ENCODE results near the gene MARCOL.

Gene MARCOL

GRCh38 chr5:148205865-148206264 is 32.5 kb upstream of the MARCOL start:
- no peak for DNase-seq (ENCODE audit: low read depth)
- H3K4me3 ChIP-seq (ENCODE audit: control insufficient read depth, low read depth, low read length): no peak overlapping the region
- TF ChIP-seq, protein P1, sequence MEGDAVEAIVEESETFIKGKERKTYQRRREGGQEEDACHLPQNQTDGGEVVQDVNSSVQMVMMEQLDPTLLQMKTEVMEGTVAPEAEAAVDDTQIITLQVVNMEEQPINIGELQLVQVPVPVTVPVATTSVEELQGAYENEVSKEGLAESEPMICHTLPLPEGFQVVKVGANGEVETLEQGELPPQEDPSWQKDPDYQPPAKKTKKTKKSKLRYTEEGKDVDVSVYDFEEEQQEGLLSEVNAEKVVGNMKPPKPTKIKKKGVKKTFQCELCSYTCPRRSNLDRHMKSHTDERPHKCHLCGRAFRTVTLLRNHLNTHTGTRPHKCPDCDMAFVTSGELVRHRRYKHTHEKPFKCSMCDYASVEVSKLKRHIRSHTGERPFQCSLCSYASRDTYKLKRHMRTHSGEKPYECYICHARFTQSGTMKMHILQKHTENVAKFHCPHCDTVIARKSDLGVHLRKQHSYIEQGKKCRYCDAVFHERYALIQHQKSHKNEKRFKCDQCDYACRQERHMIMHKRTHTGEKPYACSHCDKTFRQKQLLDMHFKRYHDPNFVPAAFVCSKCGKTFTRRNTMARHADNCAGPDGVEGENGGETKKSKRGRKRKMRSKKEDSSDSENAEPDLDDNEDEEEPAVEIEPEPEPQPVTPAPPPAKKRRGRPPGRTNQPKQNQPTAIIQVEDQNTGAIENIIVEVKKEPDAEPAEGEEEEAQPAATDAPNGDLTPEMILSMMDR (IDR thresholded peaks at IDR 0.05; ENCODE audit: control insufficient read depth, insufficient read depth, low read depth, low read length, missing control alignments): no peak

DNA sequence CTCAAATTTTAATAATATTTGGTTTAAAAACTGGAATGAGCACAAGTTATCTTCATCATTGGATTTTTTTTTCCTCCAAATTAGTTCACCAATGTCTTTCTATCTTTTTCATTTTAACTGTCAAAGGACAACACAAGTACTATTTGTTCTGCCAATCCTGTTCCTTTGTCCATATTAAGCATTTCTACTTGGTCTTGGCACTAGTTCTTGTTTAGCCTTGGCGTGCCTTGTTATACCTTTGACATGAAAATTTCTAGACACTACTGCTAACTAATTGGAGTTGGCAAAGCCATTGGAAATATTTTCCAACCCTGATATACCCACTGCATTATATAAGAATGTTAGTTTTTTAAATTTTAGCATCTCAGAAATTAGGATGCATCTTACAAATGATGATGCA is 31.7 kb upstream of the MARCOL start:
- TF ChIP-seq, protein P1 (IDR thresholded peaks at IDR 0.05; ENCODE audit: control insufficient read depth, insufficient read depth, low read depth, low read length, missing control alignments): no peak
- no peak overlapping the region for H3K4me3 ChIP-seq (ENCODE audit: control insufficient read depth, low read depth, low read length)
- no peak for DNase-seq (ENCODE audit: low read depth)

GRCh38 chr5:148208226-148208625 is 30.1 kb upstream of the MARCOL start:
- TF ChIP-seq, protein P1 (IDR thresholded peaks at IDR 0.05; ENCODE audit: control insufficient read depth, insufficient read depth, low read depth, low read length, missing control alignments): no peak
- DNase-seq (ENCODE audit: low read depth): no peak
- no peak overlapping the region for H3K4me3 ChIP-seq (ENCODE audit: control insufficient read depth, low read depth, low read length)

GRCh38 chr5:148209151-148209770 is 29.1 kb upstream of the MARCOL start:
- TF ChIP-seq, protein P1 (IDR thresholded peaks at IDR 0.05; ENCODE audit: control insufficient read depth, insufficient read depth, low read depth, low read length, missing control alignments): no peak
- no peak overlapping the region for H3K4me3 ChIP-seq (ENCODE audit: control insufficient read depth, low read depth, low read length)
- DNase-seq (ENCODE audit: low read depth): no peak

- TF ChIP-seq, protein P1 (IDR thresholded peaks at IDR 0.05; ENCODE audit: control insufficient read depth, insufficient read depth, low read depth, low read length, missing control alignments): no peak
- H3K4me3 ChIP-seq (ENCODE audit: control insufficient read depth, low read depth, low read length): no peak overlapping the region
- no peak for DNase-seq (ENCODE audit: low read depth)
These were observed 23.6 kb upstream of the MARCOL start for GRCh38 chr5:148214665-148215185.

GRCh38 chr5:148221508-148221907 is 16.8 kb upstream of the MARCOL start:
- DNase-seq (ENCODE audit: low read depth): no peak
- TF ChIP-seq, protein P1 (IDR thresholded peaks at IDR 0.05; ENCODE audit: control insufficient read depth, insufficient read depth, low read depth, low read length, missing control alignments): no peak
- no peak overlapping the region for H3K4me3 ChIP-seq (ENCODE audit: control insufficient read depth, low read depth, low read length)
